Activated naive CD4-positive, alpha-beta T cell treated with anti-CD3 and anti-CD28 coated beads, Interleukin-2, amount 50 U/mL, for 16 hours (primary cell): ENCODE data around the gene DRD4.

Experiments used
- DNase-seq: peaks from one replicate; pipeline ENCODE4 v3.0.0-alpha.2; 2020

DRD4 gene

DNA sequence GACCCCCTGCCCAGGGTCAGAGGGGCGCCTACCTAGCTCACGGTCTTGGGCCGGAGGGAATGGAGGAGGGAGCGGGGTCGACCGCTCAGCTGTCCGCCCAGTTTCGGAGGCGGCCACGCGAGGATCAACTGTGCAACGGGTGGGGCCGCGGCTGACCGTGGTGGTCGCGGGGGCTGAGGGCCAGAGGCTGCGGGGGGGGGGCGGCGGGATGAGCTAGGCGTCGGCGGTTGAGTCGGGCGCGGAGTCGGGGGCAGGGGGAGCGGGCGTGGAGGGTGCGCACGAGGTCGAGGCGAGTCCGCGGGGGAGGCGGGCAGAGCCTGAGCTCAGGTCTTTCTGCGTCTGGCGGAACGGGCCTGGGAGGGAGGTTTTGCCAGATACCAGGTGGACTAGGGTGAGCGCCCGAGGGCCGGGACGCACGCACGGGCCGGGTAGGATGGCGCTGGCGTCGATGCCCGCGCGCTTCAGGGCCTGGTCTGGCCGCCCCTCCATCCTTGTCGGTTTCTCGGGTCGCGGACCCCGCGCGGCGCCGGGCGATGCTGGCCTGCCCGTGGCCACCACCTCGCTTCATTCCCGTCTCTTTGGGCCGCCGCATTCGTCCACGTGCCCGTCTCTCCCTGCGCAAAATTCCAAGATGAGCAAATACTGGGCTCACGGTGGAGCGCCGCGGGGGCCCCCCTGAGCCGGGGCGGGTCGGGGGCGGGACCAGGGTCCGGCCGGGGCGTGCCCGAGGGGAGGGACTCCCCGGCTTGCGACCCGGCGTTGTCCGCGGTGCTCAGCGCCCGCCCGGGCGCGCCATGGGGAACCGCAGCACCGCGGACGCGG, at the start of gene DRD4:
TSS of gene DRD4 (plus strand) at position 759 of the 822 bp plus-strand sequence. CDS start at position 795, 36 bp downstream.
- peak; percentile 13 for DNase-seq

DNA sequence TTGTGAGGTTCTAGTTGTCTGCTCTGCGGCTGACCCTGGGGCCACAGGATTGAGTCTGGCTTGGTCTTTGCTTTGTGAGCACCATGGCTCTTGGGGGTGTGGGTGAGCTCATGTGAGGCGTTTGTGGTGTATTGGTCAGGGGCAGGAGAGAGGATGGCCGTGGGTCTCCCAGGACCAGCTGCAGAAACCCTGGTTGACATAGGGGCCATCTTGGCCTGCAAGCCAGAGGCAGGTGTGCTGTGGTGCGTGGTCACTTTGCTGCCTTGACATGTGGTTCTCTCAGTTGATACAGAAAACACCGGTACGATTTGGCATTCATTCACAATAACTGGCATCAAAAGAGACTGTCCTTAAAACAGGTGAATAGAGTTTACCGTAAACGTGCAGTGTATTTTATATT, 49.5 kb upstream of the DRD4 start:
- no peak for DNase-seq

DNA sequence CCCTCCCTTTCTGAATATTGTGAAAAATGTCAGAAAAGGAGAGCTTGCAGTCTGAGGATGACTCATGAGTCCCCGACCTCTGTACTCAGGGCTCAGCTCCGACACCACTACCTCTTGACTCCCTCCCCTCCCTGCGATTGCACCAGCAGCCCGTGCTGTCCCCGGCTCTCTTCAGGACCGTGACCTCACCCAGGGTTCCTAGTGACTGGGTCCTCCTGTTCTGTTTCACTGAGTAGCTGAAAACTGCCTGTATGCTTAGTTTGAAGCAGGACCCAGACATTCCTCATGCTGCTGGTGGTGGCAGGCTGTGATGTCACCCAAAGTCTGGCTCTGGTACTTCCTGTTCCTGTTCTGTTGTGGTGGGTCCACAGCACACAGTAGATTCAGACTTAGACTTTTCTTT, 49.1 kb upstream of the DRD4 start:
- DNase-seq = peak; percentile 74

DNA sequence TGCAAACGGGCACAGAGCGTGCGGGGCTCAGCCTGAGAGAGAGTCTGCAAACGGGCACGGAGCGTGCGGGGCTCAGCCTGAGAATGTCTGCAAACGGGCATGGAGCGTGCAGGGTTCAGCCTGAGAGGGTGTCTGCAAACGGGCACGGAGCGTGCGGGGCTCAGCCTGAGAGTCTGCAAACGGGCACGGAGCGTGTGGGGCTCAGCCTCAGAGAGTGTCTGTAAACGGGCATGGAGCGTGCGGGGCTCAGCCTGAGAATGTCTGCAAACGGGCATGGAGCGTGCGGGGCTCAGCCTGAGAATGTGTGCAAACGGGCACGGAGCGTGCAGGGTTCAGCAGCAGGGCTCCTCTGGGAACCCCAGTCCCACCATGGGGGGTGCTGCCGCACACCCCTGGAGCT, 47.3 kb upstream of the DRD4 start:
- DNase-seq = no peak

DNA sequence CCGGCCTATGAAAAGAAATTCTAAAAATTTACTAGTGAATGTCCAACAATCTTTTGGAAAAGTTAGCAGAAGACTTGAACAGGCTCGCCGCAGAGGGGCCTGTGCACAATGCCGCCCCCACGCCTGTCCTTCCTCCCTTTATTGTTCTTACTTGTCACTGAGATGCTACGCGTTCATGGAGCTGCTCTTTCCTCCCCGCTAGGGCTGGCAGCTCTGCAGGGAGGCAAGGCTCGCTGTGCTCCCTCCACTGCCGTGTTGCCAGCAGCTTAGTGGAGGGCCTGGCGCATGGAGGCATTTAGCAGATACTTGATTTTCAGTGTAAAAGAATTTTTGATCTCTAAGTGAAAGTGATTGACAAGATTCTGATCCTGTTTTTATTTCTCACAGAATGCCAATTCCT, 46.1 kb upstream of the DRD4 start:
- DNase-seq = no peak

DNA sequence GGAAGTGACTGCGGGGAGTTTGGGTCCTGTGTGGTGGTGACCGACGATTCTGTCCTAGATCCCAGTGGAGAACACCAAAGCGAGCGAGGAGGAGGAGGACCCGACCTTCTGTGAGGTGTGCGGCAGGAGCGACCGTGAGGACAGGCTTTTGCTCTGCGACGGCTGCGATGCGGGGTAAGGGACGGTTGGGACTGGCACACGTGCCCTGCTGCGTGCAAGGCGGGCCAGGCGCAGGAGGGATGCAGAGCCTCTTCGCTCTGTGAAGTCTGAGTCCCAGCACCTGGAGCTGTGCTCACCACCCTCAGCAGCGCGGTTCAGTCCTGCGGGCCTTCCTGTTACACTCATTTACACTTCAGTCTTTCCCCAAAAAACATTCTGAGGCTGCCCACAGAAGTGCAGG, 44.6 kb upstream of the DRD4 start:
- no peak for DNase-seq

DNA sequence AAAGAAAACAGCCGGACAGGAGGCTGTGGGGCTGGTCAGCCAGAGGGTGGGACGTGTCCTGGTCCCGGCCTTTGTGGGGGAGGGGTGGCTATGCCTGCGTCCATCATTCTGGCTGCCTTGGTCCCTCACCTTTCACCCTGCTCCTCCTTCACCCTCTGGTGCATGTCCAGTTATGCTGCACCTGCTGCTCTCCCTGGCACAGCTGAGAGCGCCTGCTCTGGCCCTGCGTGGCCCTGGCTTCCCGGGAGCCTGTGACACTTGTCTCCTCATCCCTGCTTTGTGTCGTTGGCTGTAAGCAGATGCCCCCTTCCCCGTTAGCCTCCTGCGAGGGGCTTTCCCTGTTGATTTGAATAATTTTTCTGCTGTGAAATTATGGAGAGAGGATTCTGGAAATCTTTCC, 44.2 kb upstream of the DRD4 start:
- no peak for DNase-seq

DNA sequence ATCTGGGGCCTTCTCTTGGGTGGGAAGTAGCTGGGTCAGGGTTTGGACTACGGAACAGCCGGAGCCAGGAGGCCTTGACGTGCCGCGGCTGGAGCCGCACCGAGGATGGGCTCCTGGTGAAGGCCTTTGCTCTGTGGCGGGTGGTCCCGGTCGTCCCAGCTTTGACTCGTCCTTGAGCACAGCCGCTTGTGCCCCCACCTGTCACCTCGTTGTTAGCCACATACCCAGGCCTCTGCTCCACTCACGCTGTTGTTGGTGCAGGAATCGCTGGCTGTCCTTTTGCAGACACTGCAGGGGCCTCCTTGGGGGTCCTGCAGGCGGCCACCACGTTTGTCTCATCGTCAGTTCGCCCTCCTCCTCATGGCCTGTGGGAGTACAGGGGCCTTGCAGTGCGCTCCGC, 43.7 kb upstream of the DRD4 start:
- DNase-seq = no peak

DNA sequence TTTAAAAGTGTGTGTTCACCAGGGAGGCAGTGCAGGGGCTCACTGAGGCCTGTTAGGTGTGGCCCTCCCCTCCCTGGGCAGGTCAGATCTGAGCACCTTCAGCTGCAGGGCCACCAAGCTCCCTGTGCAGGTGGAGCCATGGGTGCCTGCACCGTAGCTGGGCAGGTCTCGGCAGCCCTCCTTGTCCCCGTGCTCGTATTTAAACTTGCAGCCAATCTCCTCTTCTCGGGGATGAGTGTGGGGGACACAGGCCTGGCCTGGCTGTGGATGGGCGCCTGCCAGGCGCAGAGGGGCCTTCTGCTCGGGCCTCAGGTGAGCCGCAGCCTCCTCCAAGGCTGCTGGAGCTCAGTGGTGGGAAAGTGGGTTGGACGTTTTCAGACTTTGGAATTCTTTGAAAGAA, 41.7 kb upstream of the DRD4 start:
- DNase-seq = no peak

DNA sequence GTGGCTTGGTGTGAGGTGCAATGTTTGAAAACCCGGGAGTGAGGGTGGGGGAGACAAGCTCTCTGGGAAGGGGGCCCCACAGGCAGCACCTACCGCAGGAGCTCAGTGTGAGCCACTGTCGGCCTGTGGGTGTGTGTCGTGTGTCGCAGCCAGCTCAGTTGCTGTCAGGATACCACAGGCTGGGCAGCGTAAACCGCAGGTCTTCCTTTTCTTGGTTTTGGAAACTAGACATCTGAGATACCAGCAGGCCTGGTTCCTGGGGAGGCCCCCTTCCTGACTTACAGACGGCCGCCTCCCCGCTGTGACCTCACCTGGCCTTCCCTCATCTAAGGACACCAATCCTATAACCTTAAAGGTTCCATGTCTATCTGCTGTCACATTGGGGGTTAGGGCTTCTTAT, 40.7 kb upstream of the DRD4 start:
- no peak for DNase-seq

DNA sequence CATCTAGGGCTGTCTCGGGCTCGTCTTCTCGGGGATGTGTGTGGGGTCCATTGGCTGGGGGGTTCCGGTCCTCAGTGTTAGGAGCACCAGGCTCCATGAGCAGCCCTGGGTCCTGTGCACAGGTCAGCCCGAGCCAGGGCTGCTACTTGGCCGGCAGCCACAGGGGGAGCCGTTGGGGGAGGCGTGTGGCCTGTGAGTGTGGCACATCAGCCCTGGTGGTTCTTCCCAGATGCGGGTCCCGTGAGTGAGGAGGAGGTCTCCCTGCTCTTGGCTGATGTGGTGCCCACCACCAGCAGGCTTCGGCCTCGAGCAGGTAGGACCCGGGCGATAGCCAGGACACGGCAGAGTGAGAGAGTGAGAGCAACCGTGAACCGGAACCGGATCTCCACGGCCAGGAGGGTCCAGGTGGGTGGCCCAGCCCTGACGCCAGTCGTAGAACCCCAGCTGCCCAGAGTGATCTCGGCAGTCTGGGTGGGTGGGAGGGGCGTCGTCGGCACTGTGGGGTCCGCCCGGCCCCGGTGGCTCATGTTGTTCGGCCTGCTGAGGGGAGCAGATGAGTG, 39.8 kb upstream of the DRD4 start:
- DNase-seq = no peak

DNA sequence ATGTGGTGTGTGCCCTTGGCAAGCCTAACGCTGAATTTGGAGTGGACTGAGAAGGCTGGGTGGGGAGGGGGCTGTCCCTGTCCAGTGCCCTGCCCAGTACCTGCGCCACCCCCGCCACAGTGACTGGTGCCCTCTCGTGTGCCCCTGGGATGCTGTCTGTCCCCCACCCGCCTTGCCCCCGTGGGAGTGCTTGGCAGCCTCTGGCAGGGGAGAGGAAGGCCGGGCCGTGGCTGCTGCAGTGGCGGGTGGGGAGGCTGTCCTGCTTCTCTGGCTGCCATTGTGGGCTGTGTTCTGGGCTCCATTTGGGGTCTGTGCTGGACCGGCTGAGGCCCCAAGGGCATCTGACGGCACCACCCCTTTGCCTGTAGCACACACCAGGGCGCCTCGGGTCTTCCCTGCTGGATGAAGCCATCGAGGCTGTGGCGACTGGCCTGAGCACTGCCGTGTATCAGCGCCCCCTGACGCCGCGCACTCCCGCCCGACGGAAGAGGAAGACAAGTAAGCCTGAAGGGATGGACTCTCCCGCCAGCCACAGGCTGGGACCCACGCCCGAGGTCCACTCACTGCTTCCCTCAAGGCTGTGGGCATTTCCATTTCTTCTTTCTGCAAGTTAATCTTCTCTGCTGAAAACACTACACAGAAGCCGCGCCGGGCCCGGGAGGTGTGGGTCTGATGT, 38.9 kb upstream of the DRD4 start:
- DNase-seq = no peak

DNA sequence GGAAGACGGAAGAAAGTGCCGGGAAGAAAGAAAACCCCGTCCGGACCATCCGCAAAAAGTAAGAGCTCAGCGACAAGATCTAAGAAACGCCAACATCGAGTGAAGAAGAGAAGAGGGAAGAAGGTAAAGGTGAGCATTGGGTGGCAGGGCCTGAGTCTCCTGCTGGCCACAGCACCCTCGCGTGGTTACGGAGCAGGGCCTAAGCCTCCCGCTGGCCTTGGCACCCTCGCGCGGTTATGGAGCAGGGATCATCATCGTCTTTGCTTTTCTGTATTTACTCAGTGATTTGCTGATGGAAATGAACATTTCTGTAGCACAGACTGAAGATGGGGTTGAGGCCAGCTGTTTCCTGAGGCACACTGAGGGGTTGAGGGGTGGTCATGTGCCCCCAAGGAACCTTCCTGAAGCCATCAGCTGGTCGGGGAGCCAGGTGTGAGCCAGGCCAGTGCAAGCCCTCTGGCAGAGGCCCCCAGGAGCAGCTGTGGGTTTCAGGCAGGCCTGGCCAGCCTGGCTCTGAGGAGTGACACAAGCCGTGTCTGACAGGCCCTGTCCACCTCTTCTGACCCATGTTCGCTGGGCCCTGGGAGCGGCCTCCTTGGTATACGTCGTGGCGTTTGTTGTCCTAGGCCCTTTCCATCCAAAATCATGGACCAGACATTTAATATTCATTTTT, 35.4 kb upstream of the DRD4 start:
- DNase-seq = no peak

DNA sequence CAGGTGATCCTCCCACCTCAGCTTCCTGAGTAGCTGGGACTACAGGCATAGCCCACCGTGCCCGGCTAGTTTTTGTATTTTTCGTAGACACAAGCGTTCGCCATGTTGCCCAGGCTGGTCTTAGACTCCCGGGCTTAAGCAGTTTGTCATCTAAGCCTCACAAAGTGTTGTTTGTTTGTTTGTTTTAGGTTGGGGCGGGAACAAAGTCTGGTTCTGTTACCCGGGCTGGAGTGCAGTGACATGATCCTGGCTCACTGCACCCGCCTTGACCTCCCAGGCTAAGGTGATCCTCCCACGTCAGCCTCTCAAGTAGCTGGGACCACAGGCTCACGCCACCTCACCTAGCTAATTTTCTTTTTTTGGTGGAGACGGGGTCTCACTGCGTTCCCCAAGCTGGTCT, 33.9 kb upstream of the DRD4 start:
- no peak for DNase-seq

DNA sequence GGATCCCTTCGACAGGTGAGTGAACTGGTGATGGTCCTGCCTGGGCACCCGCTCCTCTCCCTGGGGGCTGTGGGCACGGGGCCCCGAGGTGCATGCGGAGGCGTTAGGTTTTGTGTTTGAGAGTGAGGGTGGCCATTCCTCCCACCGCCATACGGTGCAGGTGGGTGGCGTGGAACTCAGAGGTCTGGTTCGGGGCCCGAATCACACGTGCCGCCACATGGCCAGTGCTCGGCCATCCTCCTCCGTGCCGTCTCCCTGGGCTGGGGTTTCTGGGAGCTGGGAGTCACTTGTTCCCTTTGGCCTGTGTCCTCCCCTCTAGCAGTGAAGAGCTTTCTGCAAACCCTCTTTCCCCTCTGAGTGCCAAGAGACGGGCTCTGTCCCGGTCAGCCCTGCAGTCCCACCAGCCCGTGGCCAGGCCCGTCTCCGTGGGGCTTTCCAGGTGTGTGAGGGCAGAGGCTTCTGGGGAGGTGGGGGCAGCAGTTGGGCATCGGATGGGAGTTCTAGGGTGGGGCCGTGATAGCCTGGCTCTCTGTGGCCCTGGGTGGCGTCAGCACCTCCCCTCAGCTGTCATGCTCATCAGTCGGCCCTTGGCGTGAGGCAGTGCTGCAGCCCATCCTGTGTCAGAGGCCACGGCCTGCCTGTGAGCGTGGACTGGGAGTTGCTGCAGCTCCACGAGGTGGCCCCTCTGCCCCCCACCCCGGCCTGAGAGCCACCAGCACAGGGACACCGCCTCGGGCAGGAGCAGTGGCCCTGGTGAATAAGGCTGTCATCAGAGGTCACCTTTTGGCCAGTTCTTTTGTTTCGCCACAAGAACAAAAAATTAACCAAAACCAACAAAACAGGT, 31.6 kb upstream of the DRD4 start:
- no peak for DNase-seq

DNA sequence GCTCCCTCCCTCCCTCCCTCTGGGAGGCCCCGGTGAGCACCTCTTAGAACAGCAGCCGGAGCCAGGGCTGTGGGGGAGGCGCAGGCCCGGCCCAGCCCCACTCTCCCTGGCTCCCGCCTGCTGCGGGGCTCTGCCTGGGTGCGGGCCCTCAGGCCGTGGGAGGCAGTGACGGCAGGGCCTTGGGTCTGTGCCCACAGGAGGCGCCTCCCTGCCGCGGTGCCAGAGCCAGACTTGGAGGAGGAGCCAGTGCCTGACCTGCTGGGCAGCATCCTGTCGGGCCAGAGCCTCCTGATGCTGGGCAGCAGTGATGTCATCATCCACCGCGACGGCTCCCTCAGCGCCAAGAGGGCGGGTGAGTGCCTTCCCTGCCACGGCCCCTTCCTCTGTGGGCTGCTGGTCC, 30.8 kb upstream of the DRD4 start:
- DNase-seq = no peak

DNA sequence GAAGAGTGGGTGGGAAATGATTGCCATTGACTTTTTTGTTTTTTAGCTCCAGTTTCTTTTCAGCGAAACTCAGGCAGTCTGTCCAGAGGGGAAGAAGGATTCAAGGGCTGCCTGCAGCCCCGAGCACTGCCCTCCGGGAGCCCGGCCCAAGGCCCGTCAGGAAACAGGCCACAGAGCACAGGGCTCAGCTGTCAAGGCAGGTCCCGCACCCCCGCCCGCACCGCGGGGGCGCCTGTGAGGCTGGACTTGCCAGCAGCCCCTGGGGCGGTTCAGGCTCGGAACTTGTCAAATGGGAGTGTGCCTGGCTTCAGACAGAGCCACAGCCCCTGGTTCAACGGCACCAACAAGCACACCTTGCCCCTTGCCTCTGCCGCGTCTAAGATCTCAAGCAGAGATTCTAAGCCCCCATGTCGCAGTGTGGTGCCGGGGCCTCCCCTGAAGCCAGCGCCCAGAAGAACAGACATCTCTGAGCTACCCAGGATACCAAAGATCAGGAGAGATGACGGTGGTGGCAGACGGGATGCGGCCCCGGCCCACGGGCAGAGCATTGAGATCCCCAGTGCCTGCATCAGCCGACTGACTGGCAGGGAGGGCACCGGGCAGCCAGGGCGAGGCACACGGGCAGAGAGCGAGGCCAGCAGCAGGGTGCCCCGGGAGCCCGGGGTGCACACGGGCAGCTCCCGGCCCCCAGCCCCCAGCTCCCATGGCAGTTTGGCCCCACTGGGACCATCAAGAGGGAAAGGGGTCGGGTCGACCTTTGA, 29.9 kb upstream of the DRD4 start:
- no peak for DNase-seq

DNA sequence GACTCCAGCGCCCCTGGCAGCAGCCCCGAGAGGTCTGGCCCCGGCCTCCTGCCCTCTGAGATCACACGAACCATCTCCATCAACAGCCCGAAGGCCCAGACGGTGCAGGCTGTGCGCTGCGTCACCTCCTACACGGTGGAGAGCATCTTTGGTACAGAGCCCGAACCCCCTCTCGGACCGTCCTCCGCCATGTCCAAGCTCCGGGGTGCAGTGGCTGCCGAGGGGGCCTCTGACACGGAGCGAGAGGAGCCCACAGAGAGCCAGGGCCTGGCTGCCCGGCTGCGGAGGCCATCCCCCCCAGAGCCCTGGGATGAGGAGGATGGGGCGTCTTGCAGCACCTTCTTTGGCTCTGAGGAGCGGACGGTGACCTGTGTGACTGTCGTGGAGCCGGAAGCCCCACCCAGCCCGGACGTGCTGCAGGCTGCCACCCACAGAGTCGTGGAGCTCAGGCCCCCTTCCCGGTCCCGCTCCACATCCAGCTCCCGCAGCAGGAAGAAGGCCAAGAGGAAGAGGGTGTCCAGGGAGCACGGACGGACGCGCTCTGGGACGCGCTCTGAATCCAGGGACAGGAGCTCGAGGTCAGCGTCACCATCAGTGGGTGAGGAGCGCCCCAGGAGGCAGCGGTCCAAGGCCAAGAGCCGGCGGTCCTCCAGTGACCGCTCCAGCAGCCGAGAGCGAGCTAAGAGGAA, 29.0 kb upstream of the DRD4 start:
- DNase-seq = no peak

DNA sequence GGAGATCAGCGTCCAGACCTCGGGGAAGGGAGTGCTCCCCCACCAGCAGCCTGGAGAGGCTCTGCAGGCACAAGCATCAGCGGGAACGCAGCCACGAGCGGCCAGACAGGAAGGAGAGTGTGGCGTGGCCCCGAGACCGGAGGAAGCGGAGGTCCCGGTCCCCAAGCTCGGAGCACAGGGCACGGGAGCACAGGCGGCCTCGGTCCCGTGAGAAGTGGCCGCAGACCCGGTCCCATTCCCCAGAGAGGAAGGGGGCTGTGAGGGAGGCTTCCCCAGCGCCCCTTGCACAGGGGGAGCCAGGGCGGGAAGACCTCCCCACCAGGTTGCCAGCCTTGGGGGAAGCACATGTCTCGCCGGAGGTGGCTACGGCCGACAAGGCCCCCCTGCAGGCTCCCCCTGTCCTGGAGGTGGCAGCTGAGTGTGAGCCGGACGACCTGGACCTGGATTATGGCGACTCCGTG, 28.2 kb upstream of the DRD4 start:
- no peak for DNase-seq

DNA sequence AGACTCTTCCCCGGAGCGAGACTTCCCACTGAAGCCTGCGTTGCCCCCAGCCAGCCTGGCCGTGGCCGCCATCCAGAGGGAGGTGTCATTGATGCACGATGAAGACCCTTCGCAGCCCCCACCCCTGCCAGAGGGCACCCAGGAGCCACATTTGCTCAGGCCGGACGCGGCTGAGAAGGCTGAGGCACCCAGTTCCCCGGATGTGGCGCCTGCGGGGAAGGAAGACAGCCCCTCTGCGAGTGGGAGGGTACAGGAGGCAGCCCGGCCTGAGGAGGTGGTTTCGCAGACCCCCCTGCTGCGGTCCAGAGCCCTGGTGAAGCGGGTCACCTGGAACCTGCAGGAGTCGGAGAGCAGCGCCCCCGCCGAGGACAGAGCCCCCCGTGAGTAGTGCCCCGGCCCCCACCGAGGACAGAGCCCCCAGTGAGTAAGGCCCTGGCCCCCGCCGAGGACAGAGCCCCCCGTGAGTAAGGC, 27.7 kb upstream of the DRD4 start:
- no peak for DNase-seq

DNA sequence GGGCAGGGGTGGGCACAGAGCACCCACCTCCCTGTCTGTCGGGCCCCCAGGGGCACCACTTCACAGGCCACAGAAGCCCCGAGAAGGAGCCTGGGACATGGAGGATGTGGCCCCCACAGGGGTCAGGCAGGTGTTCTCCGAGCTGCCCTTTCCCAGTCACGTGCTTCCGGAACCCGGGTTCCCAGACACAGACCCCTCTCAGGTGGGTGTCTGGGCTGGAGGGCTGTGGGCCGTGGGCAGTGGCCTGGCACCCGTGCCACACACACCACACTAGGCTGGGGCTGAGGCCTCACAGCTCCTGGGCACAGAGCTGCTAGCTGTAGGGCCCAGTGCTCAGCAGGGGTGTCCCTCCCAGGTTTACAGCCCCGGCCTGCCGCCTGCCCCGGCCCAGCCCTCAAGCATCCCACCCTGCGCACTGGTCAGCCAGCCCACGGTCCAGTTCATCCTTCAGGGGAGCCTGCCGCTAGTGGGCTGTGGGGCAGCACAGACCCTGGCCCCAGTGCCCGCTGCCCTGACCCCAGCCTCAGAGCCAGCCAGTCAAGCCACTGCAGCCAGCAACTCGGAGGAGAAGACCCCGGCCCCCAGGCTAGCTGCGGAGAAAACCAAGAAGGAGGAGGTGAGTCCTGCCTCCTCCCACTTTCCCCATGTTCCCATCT, 26.8 kb upstream of the DRD4 start:
- DNase-seq = no peak
